ENCODE results near the gene SLC44A1. TPM values are rescaled to one million over a fixed set of nuclear protein-coding genes. Genes with fewer than 3 reads are reported as not detected.

Gene SLC44A1
- total and polyA plus RNA-seq, 2 of the 13 experiments (the other 11 are each of a cell fraction or from before 2014, with no cell fraction given) = 21.4 to 40.8 TPM

DNA sequence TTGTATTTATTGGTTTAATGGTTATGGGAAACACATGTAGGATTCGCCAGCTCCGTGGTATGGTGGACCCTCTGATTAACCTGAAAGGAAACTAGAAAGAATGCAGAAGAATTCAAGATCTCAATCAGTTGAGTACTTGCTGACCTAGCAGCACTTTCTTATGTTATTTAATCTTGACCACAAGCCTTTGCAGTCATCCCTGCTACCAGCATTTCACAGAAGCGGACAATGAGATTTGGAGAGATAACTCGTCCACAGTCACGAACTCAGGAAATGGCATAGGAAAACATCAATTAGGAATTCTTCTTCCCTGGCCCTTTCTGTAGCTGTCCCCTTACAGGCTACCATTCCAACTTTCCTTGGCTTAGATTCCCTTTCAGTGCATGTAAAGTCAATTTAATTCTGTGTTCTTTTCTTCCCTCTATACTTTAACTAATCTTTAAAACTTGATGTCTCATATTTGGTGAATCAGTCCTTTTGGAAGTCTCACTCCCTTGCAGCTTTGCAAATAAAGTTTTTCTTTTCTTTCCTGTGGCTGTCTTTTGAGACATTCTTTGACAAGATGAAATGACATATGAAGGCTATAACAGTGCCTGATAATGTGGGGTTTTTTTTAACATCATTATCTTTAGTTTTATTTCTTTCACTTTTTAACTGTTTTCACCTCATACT is 1.3 kb upstream of the SLC44A1 start:
- in situ Hi-C loops (cut with HindIII; ENCODE audit: extremely low pct_ligation_motif_present, low pct_unique_long_range_greater_than_20kb) = no loop called here
- Histone ChIP-seq H2AFZ (ENCODE audit: low read length) (no peak overlapping the region), H3K9ac (ENCODE audit: insufficient read depth, low read depth, low read length) (no peak overlapping the region), H3K36me3 (replicated peaks in 1 of 2; ENCODE audit: control insufficient read depth in 1 of 2, insufficient read depth in 2 of 2, low read length in 2 of 2) (no peaks in the 10 kb centered on the region), H3K27ac (ENCODE audit: extremely low read length, insufficient read depth, low read length) (no peak overlapping the region), H3K79me2 (ENCODE audit: insufficient read depth, low read length) (peaks cover 32% of the 10 kb centered on the region), H3K27me3 (ENCODE audit: control insufficient read depth in 1 of 2, insufficient read depth in 2 of 2, low read length in 2 of 2) (no peaks in the 10 kb centered on the region), H3K9me3 (ENCODE audit: low read length) (no peaks in the 10 kb centered on the region), H3K4me1 (ENCODE audit: insufficient read depth, low read length) (peaks cover 53% of the 10 kb centered on the region), H4K20me1 (ENCODE audit: insufficient read depth, low read length) (no peaks in the 10 kb centered on the region), H3K4me3 (replicated peaks in 1 of 3; ENCODE audit: insufficient read depth in 1 of 3, low read depth in 2 of 3, low read length in 3 of 3) (peak overlapping the region in 1 of 3 experiments; percentile 98; a peak in 1 of 6 replicates), H3K4me2 (ENCODE audit: low read depth, low read length) (peak overlapping the region; percentile 75)
- BruUV-seq (replicated peaks) = no TSS peak
- POLR2A ChIA-PET = interaction anchor here (2.4 kb wide), 1 partner anchor 343 kb away, joined by 10 read pairs; no protein-coding TSS in a partner anchor
- ATAC-seq (no peak), DNase-seq (ENCODE audit: low spot score) (no peak), FAIRE-seq (no peak)
- CTCF ChIA-PET (ENCODE audit: low intra/inter-chr PET ratio, low total read pairs) = no interaction called here
- intact Hi-C loops (cut with micrococcal nuclease; ENCODE audit: unreplicated experiment) = no loop called here
- 15% methylated on average over 5 of the region's 5 CpGs for WGBS (ENCODE audit: low lambda C conversion rate)
- TF ChIP-seq BRCA1 (CRISPR knock-in tag; IDR thresholded peaks at IDR 0.05) = no peak
- TF ChIP-seq POLR2AphosphoS2 (IDR thresholded peaks at IDR 0.05; ENCODE audit: low read depth, low read length) = no peak
- peak; percentile 22; the same call in 1 of the 2 replicates for TF ChIP-seq SOX5 (CRISPR knock-in tag; IDR thresholded peaks at IDR 0.05; ENCODE audit: borderline replicate concordance)

DNA sequence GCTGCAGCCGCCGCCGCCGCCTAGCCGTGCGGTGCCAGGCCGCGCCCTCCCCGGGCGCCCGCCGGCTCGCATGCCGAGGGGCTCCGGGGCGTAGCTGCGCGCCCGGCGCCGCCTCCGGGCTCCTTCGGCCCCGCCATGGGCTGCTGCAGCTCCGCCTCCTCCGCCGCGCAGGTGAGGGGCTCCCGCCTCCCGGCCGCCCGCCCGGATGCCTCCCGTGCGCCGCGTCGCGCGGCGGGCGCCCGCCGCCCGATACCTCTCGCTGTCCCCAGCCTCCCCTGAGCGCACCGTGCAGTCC is 230 bp downstream of the SLC44A1 start:
- in situ Hi-C loops (cut with HindIII; ENCODE audit: extremely low pct_ligation_motif_present, low pct_unique_long_range_greater_than_20kb) = no loop called here
- FAIRE-seq = no peak
- TF ChIP-seq ZFP36 (IDR thresholded peaks at IDR 0.05; ENCODE audit: borderline replicate concordance, low read depth, low read length, partially characterized antibody) (peak; percentile 4), TSC22D2 (CRISPR knock-in tag; IDR thresholded peaks at IDR 0.05; ENCODE audit: borderline replicate concordance) (no peak), TCF7L2 (IDR thresholded peaks at IDR 0.05; ENCODE audit: low read depth, low read length) (no peak), TMF1 (CRISPR knock-in tag; IDR thresholded peaks at IDR 0.05; ENCODE audit: low read depth) (0 out of 2 replicates have a peak, but pooled peaks have one; percentile 2), ZNF790 (CRISPR knock-in tag; IDR thresholded peaks at IDR 0.05; ENCODE audit: borderline replicate concordance) (peak; percentile 1; the same call in 1 of the 2 replicates), NFIB (CRISPR knock-in tag; IDR thresholded peaks at IDR 0.05; ENCODE audit: borderline replicate concordance) (no peak), SNAPC2 (CRISPR knock-in tag; IDR thresholded peaks at IDR 0.05) (0 out of 2 replicates have a peak, but pooled peaks have one; percentile 17), SMC3 (IDR thresholded peaks at IDR 0.05; ENCODE audit: low read length) (no peak), ZC3H13 (CRISPR knock-in tag; IDR thresholded peaks at IDR 0.05) (no peak), ARNTL (CRISPR knock-in tag; IDR thresholded peaks at IDR 0.05) (no peak), HDAC2 (CRISPR knock-in tag; IDR thresholded peaks at IDR 0.05) (no peak), RBFOX2 (IDR thresholded peaks at IDR 0.05; ENCODE audit: low read depth, low read length) (peak; percentile 14; the same call in 1 of the 2 replicates), SAFB2 (CRISPR knock-in tag; IDR thresholded peaks at IDR 0.05; ENCODE audit: borderline replicate concordance, low read depth) (no peak)
- TF ChIP-seq, protein P1, sequence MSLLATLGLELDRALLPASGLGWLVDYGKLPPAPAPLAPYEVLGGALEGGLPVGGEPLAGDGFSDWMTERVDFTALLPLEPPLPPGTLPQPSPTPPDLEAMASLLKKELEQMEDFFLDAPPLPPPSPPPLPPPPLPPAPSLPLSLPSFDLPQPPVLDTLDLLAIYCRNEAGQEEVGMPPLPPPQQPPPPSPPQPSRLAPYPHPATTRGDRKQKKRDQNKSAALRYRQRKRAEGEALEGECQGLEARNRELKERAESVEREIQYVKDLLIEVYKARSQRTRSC (CRISPR knock-in tag; IDR thresholded peaks at IDR 0.05; ENCODE audit: low read depth) = no peak
- TF ChIP-seq, protein P2, sequence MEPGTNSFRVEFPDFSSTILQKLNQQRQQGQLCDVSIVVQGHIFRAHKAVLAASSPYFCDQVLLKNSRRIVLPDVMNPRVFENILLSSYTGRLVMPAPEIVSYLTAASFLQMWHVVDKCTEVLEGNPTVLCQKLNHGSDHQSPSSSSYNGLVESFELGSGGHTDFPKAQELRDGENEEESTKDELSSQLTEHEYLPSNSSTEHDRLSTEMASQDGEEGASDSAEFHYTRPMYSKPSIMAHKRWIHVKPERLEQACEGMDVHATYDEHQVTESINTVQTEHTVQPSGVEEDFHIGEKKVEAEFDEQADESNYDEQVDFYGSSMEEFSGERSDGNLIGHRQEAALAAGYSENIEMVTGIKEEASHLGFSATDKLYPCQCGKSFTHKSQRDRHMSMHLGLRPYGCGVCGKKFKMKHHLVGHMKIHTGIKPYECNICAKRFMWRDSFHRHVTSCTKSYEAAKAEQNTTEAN (CRISPR knock-in tag; conservative IDR thresholded peaks at IDR 0.05) = no peak

More for the DNA sequence above, 230 bp downstream of the SLC44A1 start:
- Histone ChIP-seq H3K27me3 (ENCODE audit: control insufficient read depth in 1 of 2, insufficient read depth in 2 of 2, low read length in 2 of 2) (no peaks in the 10 kb centered on the region), H3K36me3 (replicated peaks in 1 of 2; ENCODE audit: control insufficient read depth in 1 of 2, insufficient read depth in 2 of 2, low read length in 2 of 2) (no peaks in the 10 kb centered on the region), H3K4me2 (ENCODE audit: low read depth, low read length) (peak overlapping the region; percentile 81), H3K9ac (ENCODE audit: insufficient read depth, low read depth, low read length) (peak overlapping the region; percentile 76), H2AFZ (ENCODE audit: low read length) (no peak overlapping the region), H3K4me1 (ENCODE audit: insufficient read depth, low read length) (peaks cover 68% of the 10 kb centered on the region), H3K27ac (ENCODE audit: extremely low read length, insufficient read depth, low read length) (peak overlapping the region; percentile 68), H3K4me3 (replicated peaks in 1 of 3; ENCODE audit: insufficient read depth in 1 of 3, low read depth in 2 of 3, low read length in 3 of 3) (peak overlapping the region; percentile 93 to 98 (median 97)), H3K79me2 (ENCODE audit: insufficient read depth, low read length) (peaks cover 47% of the 10 kb centered on the region), H4K20me1 (ENCODE audit: insufficient read depth, low read length) (no peaks in the 10 kb centered on the region), H3K9me3 (ENCODE audit: low read length) (no peaks in the 10 kb centered on the region)
- WGBS (ENCODE audit: low lambda C conversion rate) = no CpG with 5 or more reads among the region's 48 CpGs
- no TSS peak for BruUV-seq (replicated peaks)
- POLR2A ChIA-PET = interaction anchor here (0.8 to 2.4 kb wide), 12 partner anchors 15 to 344 kb away, joined by 3 to 17 read pairs (median 4); no protein-coding TSS in a partner anchor
- DNase-seq (ENCODE audit: low spot score) (no peak), ATAC-seq (no peak)
- intact Hi-C loops (cut with micrococcal nuclease; ENCODE audit: unreplicated experiment) = loop anchor here (2.0 to 5.0 kb wide), 4 partner anchors 48 to 318 kb away; no protein-coding TSS in a partner anchor
- CTCF ChIA-PET (ENCODE audit: low intra/inter-chr PET ratio, low total read pairs) = no interaction called here
